ENCODE measurements around the gene KLHDC10. TPM values are rescaled to one million over a fixed set of nuclear protein-coding genes. Genes with fewer than 3 reads are reported as not detected.

The KLHDC10 gene
- total and polyA plus RNA-seq, 2 donors (not counting 1 experiment from before 2014, with no cell fraction given): 7.1 to 25.7 TPM

GRCh38 chr7:130141161-130141883 is 71.0 kb downstream of the KLHDC10 start:
- ChIA-PET POLR2A (interaction anchor here (0.6 to 2.3 kb wide), 5 partner anchors 9 to 84 kb away, joined by 3 to 15 read pairs (median 5); partner anchors contain the start of genes KLHDC10 and TMEM209), CTCF (interaction anchor here (1.1 kb wide), 1 partner anchor 37 kb away, joined by 4 read pairs; no protein-coding TSS in a partner anchor)
- Histone ChIP-seq H3K9me3 (ENCODE audit: control extremely low read depth in 1 of 3, control insufficient read depth in 2 of 3, insufficient read depth in 1 of 3, low read length in 2 of 3) (no peaks in the 10 kb centered on the region), H3K4me2 (replicated peaks; ENCODE audit: low read depth, low read length, poor library complexity, severe bottlenecking) (peak overlapping the region; percentile 98), H3K27ac (ENCODE audit: low read length in 2 of 2) (peak overlapping the region; percentile 85 to 87), H4K20me1 (ENCODE audit: control insufficient read depth, insufficient read depth, low read length, poor library complexity, severe bottlenecking) (no peaks in the 10 kb centered on the region), H2AFZ (ENCODE audit: insufficient read depth, low read depth, low read length, poor library complexity, severe bottlenecking) (peak overlapping the region; percentile 99), H3K36me3 (replicated peaks in 1 of 2; ENCODE audit: control extremely low read depth in 1 of 2, control insufficient read depth in 1 of 2, extremely low read depth in 1 of 2, insufficient read depth in 2 of 2, low read length in 1 of 2) (peaks cover 0 to 2% of the 10 kb centered on the region in 2 experiments), H3K79me2 (ENCODE audit: control insufficient read depth, insufficient read depth, low read length) (no peaks in the 10 kb centered on the region), H3K4me3 (ENCODE audit: control extremely low read depth in 1 of 5, extremely low read depth in 1 of 5, insufficient read depth in 1 of 5, low read depth in 2 of 5, low read length in 4 of 5) (peak overlapping the region; percentile 30 to 77 (median 72)), H3K9ac (ENCODE audit: low read length) (peak overlapping the region; percentile 85), H3K27me3 (replicated peaks in 1 of 4; ENCODE audit: control extremely low read depth in 1 of 4, control insufficient read depth in 3 of 4, insufficient read depth in 4 of 4, low read length in 3 of 4) (no peaks in the 10 kb centered on the region), H3K4me1 (ENCODE audit: control insufficient read depth in 2 of 2, insufficient read depth in 2 of 2, low read length in 2 of 2) (peaks cover 21 to 29% of the 10 kb centered on the region in 2 donors)
- H3K4me3 Mint-ChIP-seq: peak overlapping the region; percentile 91
- peak; percentile 67 for DNase-seq
- peak; percentile 75 for ATAC-seq (ENCODE audit: low read depth)
- 2% methylated on average over 36 of the region's 39 CpGs for WGBS (ENCODE audit: insufficient coverage)
- no peaks in the 10 kb centered on the region for H3K9me3 Mint-ChIP-seq (ENCODE audit: insufficient read depth)
- intact Hi-C loops (cut with micrococcal nuclease): loop anchor here (2.0 kb wide), 1 partner anchor 71 kb away; the partner anchor contains the start of gene KLHDC10
- TF ChIP-seq EZH2 (IDR thresholded peaks at IDR 0.05; ENCODE audit: borderline replicate concordance, insufficient read depth, low read depth, low read length, poor library complexity, severe bottlenecking): no peak
- TF ChIP-seq CTCF (IDR thresholded peaks at IDR 0.05): no peak
- H3K4me1 Mint-ChIP-seq: peaks cover 43% of the 10 kb centered on the region
- no peaks in the 10 kb centered on the region for H3K27me3 Mint-ChIP-seq
- peak overlapping the region; percentile 98 for H3K27ac Mint-ChIP-seq

All from B cell (primary cell).